ENCODE measurements around the gene NMT1. TPM values are rescaled to one million over a fixed set of nuclear protein-coding genes. Genes with fewer than 3 reads are reported as not detected.

NMT1 gene
- total RNA-seq, 4 donors from 2014 or later = 60.7 to 127 (median 71.5) TPM

DNA sequence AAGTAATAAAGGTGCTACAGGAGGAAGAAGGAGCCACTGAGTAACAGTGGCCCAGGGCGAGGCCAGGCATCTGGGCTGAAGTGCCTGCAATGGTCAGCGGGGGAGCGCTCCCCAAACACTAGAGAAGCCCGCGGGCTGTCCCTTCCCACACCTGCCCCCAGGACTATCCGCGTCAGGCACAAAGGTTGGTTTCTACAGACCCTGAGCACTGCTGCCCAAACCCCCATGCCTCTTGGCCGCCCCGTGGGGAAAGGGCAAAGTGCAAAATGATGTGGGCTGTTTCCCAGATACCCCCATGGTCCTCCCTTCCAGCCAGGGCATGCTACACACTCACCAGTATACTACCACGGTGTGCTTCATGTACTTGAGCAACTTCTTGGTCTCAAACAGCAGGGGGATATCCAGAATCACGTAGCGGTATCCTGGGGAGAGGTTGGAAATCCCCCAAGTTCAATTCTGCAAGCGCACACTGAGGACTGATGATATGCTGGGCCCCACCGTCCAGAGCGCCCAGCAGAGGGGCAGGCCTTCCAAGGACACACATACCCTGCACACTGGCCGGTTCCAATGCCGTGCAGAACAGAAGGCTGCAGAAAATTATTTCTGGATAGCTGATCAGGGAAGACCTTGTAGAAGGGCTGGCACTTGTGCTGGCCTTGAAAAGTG, 31.2 kb upstream of the NMT1 start:
- TF ChIP-seq CTCF (IDR thresholded peaks at IDR 0.05 in 4 of 5, conservative IDR thresholded peaks at IDR 0.05 in 1 of 5) = no peak
- TF ChIP-seq POLR2A (IDR thresholded peaks at IDR 0.05) = no peak
- DNase-seq (no peak), ATAC-seq (no peak)
- H3K4me3 ChIP-seq = no peak overlapping the region
- no peaks in the 10 kb centered on the region for H3K4me1 ChIP-seq
- H3K27me3 ChIP-seq = no peaks in the 10 kb centered on the region
- intact Hi-C loops (cut with DNase I; ENCODE audit: low total_unique reads) (no loop called here), in situ Hi-C loops (cut with MboI; ENCODE audit: low sequenced_read_pairs in 4 of 4) (loop anchor here in 3 of 4 donors (10.0 to 25.0 kb wide), 2 partner anchors 255 to 268 kb away; partner anchors contain the start of gene ADAM11 (in 1 of the 3))
- H3K36me3 ChIP-seq = peaks cover 0 to 47% of the 10 kb centered on the region in 2 donors
- no peaks in the 10 kb centered on the region for H3K9me3 ChIP-seq
- H3K27ac ChIP-seq = no peak overlapping the region

GRCh38 chr17:45030733-45031132, 30.4 kb upstream of the NMT1 start:
- no peak for ATAC-seq
- no peak for DNase-seq
- no peaks in the 10 kb centered on the region for H3K4me1 ChIP-seq
- H3K4me3 ChIP-seq = no peak overlapping the region
- H3K9me3 ChIP-seq = no peaks in the 10 kb centered on the region
- TF ChIP-seq POLR2A (IDR thresholded peaks at IDR 0.05) = no peak
- TF ChIP-seq CTCF (IDR thresholded peaks at IDR 0.05 in 4 of 5, conservative IDR thresholded peaks at IDR 0.05 in 1 of 5) = no peak
- H3K27me3 ChIP-seq = no peaks in the 10 kb centered on the region
- H3K27ac ChIP-seq = no peak overlapping the region
- in situ Hi-C loops (cut with MboI; ENCODE audit: low sequenced_read_pairs in 4 of 4) (loop anchor here in 1 of 4 donors (25.0 kb wide), 1 partner anchor 268 kb away; the partner anchor contains the start of gene ADAM11), intact Hi-C loops (cut with DNase I; ENCODE audit: low total_unique reads) (no loop called here)
- H3K36me3 ChIP-seq = peaks cover 0 to 47% of the 10 kb centered on the region in 2 donors

DNA sequence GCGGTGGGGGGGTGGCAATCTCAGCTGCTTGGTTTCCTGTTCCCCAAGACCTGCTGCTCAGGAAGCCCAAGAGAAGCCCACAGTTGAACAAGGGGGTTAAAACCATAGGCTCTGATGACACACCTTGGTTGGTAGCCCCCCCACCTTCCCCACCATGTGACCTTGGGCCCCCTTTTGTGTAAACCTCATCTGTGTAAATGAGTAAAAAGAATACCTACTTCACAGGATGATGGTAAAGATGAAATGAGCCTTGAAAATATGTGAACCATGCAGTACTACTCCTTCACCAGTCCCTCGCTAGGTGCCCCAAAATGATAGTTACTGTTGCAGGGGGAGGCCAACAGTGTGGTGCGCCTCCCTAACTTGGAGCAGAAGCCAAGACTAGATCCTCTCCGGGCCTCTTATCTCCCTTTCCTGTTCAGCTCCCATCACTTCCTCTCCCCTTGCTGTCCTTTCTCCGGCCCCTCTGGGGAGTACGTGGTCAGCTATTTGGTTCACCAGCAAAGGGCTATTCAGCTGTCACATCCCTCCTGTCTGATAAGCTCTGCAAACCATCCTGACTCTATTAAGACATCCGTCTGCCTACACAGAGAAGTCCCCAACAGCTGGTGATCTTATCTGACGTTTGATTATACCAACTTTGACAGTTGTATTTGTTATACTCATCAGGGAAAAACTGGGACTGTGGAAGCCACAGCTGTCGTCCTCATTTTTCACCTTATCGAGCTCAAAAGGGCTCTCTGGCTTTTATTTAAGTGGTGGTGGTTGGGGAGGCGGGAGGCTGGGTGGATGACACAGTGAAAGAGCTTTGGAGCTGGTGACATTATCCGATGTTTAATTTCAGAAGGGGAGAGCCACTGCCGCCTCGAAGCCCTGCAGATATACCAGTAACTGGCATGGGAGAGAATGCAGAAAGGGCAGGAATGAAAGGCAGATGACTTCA, 29.6 kb upstream of the NMT1 start:
- TF ChIP-seq CTCF (IDR thresholded peaks at IDR 0.05 in 4 of 5, conservative IDR thresholded peaks at IDR 0.05 in 1 of 5) (no peak), POLR2A (IDR thresholded peaks at IDR 0.05) (no peak)
- ATAC-seq (no peak), DNase-seq (no peak)
- intact Hi-C loops (cut with DNase I; ENCODE audit: low total_unique reads) (no loop called here), in situ Hi-C loops (cut with MboI; ENCODE audit: low sequenced_read_pairs in 4 of 4) (loop anchor here in 1 of 4 donors (25.0 kb wide), 1 partner anchor 269 kb away; the partner anchor contains the start of gene ADAM11)
- Histone ChIP-seq H3K27me3 (no peaks in the 10 kb centered on the region), H3K27ac (no peak overlapping the region), H3K9me3 (no peaks in the 10 kb centered on the region), H3K4me3 (no peak overlapping the region), H3K36me3 (peaks cover 0 to 47% of the 10 kb centered on the region in 2 donors), H3K4me1 (no peaks in the 10 kb centered on the region)

DNA sequence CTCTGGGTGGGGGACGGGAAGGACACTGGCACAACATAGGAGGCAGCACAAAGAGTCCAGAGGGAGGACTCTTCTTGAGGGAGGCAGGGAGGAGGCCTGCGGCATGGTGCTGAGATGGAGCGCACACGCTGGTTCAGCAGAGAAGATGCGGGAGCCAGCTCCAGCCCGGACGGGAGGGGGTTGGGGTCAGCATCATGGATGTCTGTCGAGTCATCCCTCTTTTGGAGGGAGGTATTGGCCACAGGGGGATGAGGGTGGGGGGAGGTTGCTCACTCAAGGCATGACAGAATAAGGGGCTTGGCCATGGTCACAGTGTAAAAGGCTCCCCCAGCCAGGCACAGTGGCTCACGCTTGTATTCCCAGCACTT, 29.0 kb upstream of the NMT1 start:
- Histone ChIP-seq H3K36me3 (peaks cover 0 to 47% of the 10 kb centered on the region in 2 donors), H3K27ac (no peak overlapping the region), H3K4me3 (no peak overlapping the region), H3K4me1 (no peaks in the 10 kb centered on the region), H3K9me3 (no peaks in the 10 kb centered on the region), H3K27me3 (no peaks in the 10 kb centered on the region)
- no peak for DNase-seq
- in situ Hi-C loops (cut with MboI; ENCODE audit: low sequenced_read_pairs in 4 of 4) (loop anchor here in 1 of 4 donors (25.0 kb wide), 1 partner anchor 270 kb away; the partner anchor contains the start of gene ADAM11), intact Hi-C loops (cut with DNase I; ENCODE audit: low total_unique reads) (no loop called here)
- ATAC-seq = no peak
- TF ChIP-seq CTCF (IDR thresholded peaks at IDR 0.05 in 4 of 5, conservative IDR thresholded peaks at IDR 0.05 in 1 of 5) = no peak
- no peak for TF ChIP-seq POLR2A (IDR thresholded peaks at IDR 0.05)

All from gastrocnemius medialis (tissue), 4 donors.